K562 (cell line): ENCODE data around the gene TAF8. TPM values are rescaled to one million over a fixed set of nuclear protein-coding genes. Genes with fewer than 3 reads are reported as not detected.

ENCODE experiments used
- CBX2 ChIP-seq: fragments of 200-600 bp; sonication (generic); IDR thresholded peaks from one replicate; pipeline ENCODE4 v1.6.1; 2012; ENCODE audit warnings: mild to moderate bottlenecking, low read length, inconsistent platforms; ENCODE audit not compliant: insufficient read depth, poor library complexity, severe bottlenecking
- CEBPB ChIP-seq: fragments of 450-650 bp; IDR thresholded peaks from 2 replicates; pipeline ENCODE4 v1.6.1; 2016; ENCODE audit warnings: missing genetic modification characterization, missing compliant biosample characterization
- CTBP1 ChIP-seq: fragments of 450-650 bp; IDR thresholded peaks from 2 replicates; pipeline ENCODE4 v1.6.1; 2016; ENCODE audit warnings: borderline replicate concordance
- FOXJ2 ChIP-seq: fragments of 200-800 bp; sonication (Bioruptor generic); IDR thresholded peaks from 2 replicates; pipeline ENCODE4 v1.6.1; 2016; ENCODE audit warnings: missing genetic modification characterization, missing compliant biosample characterization
- FOXJ3 ChIP-seq: sonication (generic); formaldehyde crosslinking; IDR thresholded peaks from 2 replicates; pipeline ENCODE4 v1.4.0; 2020; ENCODE audit warnings: mild to moderate bottlenecking, missing genetic modification reagents
- HDAC6 ChIP-seq: IDR thresholded peaks from 2 replicates; pipeline ENCODE4 v1.6.1; 2012; ENCODE audit warnings: low read depth, mild to moderate bottlenecking, control low read depth, inconsistent platforms, low read length, moderate library complexity
- HDGF ChIP-seq: fragments of 450-650 bp; IDR thresholded peaks from 2 replicates; pipeline ENCODE4 v1.6.1; 2016
- ILK ChIP-seq: fragments of 450-650 bp; IDR thresholded peaks from 2 replicates; pipeline ENCODE4 v1.6.1; 2016; ENCODE audit warnings: missing genetic modification characterization, low read depth, mild to moderate bottlenecking, missing compliant biosample characterization, moderate library complexity, borderline replicate concordance
- MEF2D ChIP-seq: conservative IDR thresholded peaks from 2 replicates; pipeline ENCODE4 v1.6.1; 2016; ENCODE audit warnings: low read depth, missing genetic modification characterization, missing compliant biosample characterization
- RB1 ChIP-seq: fragments of 450-650 bp; IDR thresholded peaks from 2 replicates; pipeline ENCODE4 v1.6.1; 2017; ENCODE audit warnings: low read depth, mild to moderate bottlenecking
- RNF2 ChIP-seq: sonication (generic); IDR thresholded peaks from 2 replicates; pipeline ENCODE4 v1.6.1; 2016
- SIN3A ChIP-seq, 2 experiments: fragments of 150-350 bp in 1 of 2; IDR thresholded peaks; 2 replicates each; pipeline ENCODE4 v1.6.1; 2011 to 2016; ENCODE audit warnings: borderline replicate concordance in 2 of 2, low read depth in 2 of 2, low read length in 2 of 2, mild to moderate bottlenecking in 2 of 2, moderate library complexity in 2 of 2; ENCODE audit not compliant: control insufficient read depth in 1 of 2
- SMAD3 ChIP-seq: fragments of 450-650 bp; formaldehyde crosslinking; conservative IDR thresholded peaks from 2 replicates; pipeline ENCODE4 v1.4.0; 2020; ENCODE audit warnings: mild to moderate bottlenecking
- SMAD4 ChIP-seq: fragments of 250-450 bp; sonication (Bioruptor Pico); conservative IDR thresholded peaks from 2 replicates; pipeline ENCODE4 v1.8.0; 2021; ENCODE audit warnings: inconsistent platforms, mild to moderate bottlenecking, moderate library complexity
- SNIP1 ChIP-seq: fragments of 450-650 bp; IDR thresholded peaks from 2 replicates; pipeline ENCODE4 v1.7.1; 2017; ENCODE audit warnings: low read depth, mild to moderate bottlenecking
- SOX6 ChIP-seq: fragments of 450-650 bp; IDR thresholded peaks from 2 replicates; pipeline ENCODE4 v1.6.1; 2014; ENCODE audit warnings: mild to moderate bottlenecking
- XRCC5 ChIP-seq: fragments of 200-400 bp; formaldehyde crosslinking; IDR thresholded peaks from 2 replicates; pipeline ENCODE4 v1.6.1; 2017; ENCODE audit warnings: low read depth, mild to moderate bottlenecking, low read length
- ZNF263 ChIP-seq: sonication (generic); formaldehyde crosslinking; IDR thresholded peaks from 2 replicates; pipeline ENCODE4 v1.8.0; 2022; ENCODE audit warnings: mild to moderate bottlenecking, missing genetic modification reagents, borderline replicate concordance
- ZNF316 ChIP-seq: fragments of 450-650 bp; IDR thresholded peaks from 2 replicates; pipeline ENCODE4 v1.6.1; 2016
- ZNF76 ChIP-seq: fragments of 250-450 bp; sonication (Bioruptor Pico); IDR thresholded peaks from 2 replicates; pipeline ENCODE4 v1.4.0; 2020; ENCODE audit warnings: mild to moderate bottlenecking, moderate library complexity, borderline replicate concordance
- polyA plus RNA-seq, 8 experiments: library from polyadenylated mRNA; depleted of rRNA in 4 of 8; stranded (reverse) in 5 of 8; unstranded in 3 of 8; fragments of >200 nt; fragmentation: Nextera tagmentation in 2 of 8; fragmentation: Illumina TruSeq in 1 of 8; extraction: Ambion mirVana in 2 of 8; extraction: Trizol in 1 of 8; gene quantifications; 2 replicates each; pipeline versions ENCODE4 v1.2.1 to v1.2.3, GENCODE V29; 2011 to 2014; ENCODE audit warnings: inconsistent platforms in 1 of 8, missing spikeins in 1 of 8
- total RNA-seq, 7 experiments: library from RNA; depleted of rRNA in 6 of 7; stranded (reverse); fragments of >200 nt in 6 of 7; fragmentation: Illumina TruSeq in 2 of 7; extraction: Trizol in 2 of 7; gene quantifications; 2 replicates each; pipeline versions ENCODE4 v1.2.1 to v1.2.3, GENCODE V29; 2011 to 2021; ENCODE audit warnings: low replicate concordance in 1 of 7

The TAF8 gene
- total and polyA plus RNA-seq, 9 of the 15 experiments (the other 6 are each of a cell fraction or from before 2014, with no cell fraction given): 29.4 to 84.0 (median 52.6) TPM

GRCh38 chr6:42104095-42104803, 53.9 kb downstream of the TAF8 start (continued):
- TF ChIP-seq SNIP1 (0 out of 2 replicates have a peak, but pooled peaks have one; percentile 58), RB1 (peak; percentile 94), SMAD4 (CRISPR knock-in tag) (peak; percentile 95), XRCC5 (peak; percentile 82), CEBPB (tag) (peak; percentile 88), ZNF76 (CRISPR knock-in tag) (0 out of 2 replicates have a peak, but pooled peaks have one; percentile 47), MEF2D (tag) (no peak), SIN3A (IDR thresholded peaks at IDR 0.05; ENCODE audit: borderline replicate concordance in 2 of 2, control insufficient read depth in 1 of 2, low read depth in 2 of 2, low read length in 2 of 2) (peak in 1 of 2 experiments; percentile 26; a peak in 1 of 4 replicates), ZNF316 (no peak), ZNF263 (CRISPR knock-in tag) (no peak), SMAD3 (0 out of 2 replicates have a peak, but pooled peaks have one; percentile 75), SOX6 (peak; percentile 59; the same call in 1 of the 2 replicates), FOXJ3 (CRISPR knock-in tag) (no peak), HDGF (peak; percentile 91; the same call in 1 of the 2 replicates), CBX2 (no peak), CTBP1 (peak; percentile 96), HDAC6 (no peak), ILK (tag) (no peak), RNF2 (peak; percentile 63), FOXJ2 (tag) (peak; percentile 29; the same call in 1 of the 2 replicates)
